PFSK-1 (cell line): Measurements from ENCODE around the gene THSD7B.

Experiments
- FOXP2 ChIP-seq: optimal IDR thresholded peaks from 2 replicates; pipeline ENCODE3; 2011; ENCODE audit warnings: borderline replicate concordance, control low read depth, inconsistent platforms; ENCODE audit not compliant: insufficient read depth; ENCODE audit errors: extremely low read length, extremely low read depth
- POLR2AphosphoS5 ChIP-seq: IDR thresholded peaks from 2 replicates; pipeline ENCODE4 v1.6.1; 2012; ENCODE audit warnings: low read depth, mild to moderate bottlenecking, control low read depth, low read length, moderate library complexity
- SIN3A ChIP-seq: IDR thresholded peaks from 2 replicates; pipeline ENCODE4 v1.6.1; 2012; ENCODE audit warnings: mild to moderate bottlenecking, low read length, moderate library complexity, borderline replicate concordance; ENCODE audit not compliant: insufficient read depth
- TAF1 ChIP-seq: IDR thresholded peaks from 2 replicates; pipeline ENCODE4 v1.6.1; 2012; ENCODE audit warnings: low read length, control low read depth, borderline replicate concordance; ENCODE audit not compliant: insufficient read depth
- TF ChIP-seq, protein P1 (sequence below), 2 experiments: IDR thresholded peaks; 2 replicates each; pipeline versions ENCODE4 v1.6.1 to v1.8.0; 2011 to 2012; ENCODE audit warnings: low read depth in 2 of 2, low read length in 2 of 2, control low read depth in 1 of 2, inconsistent platforms in 1 of 2, mild to moderate bottlenecking in 1 of 2, moderate library complexity in 1 of 2; ENCODE audit not compliant: insufficient read depth in 1 of 2

Gene THSD7B

DNA sequence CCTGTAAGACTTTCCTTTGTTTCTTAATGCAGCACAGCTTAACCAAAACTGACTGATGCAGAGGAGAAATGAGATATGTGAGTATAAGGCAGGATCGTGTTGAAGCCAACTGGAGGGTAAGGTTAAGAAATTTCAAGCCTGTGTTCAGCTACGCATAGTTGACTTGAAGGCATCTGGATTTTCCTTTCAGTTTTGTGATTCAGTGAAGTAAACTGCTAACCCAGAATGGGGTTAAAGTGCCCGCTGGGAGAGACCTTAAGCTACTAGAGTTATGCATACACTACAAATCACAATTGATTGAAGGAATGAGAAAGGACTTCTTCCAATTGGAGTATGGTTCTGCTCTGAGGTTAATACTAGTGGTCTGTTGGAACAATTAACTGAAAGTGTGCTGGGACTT, 22.6 kb downstream of the THSD7B start:
- TF ChIP-seq TAF1: no peak
- TF ChIP-seq SIN3A: no peak
- TF ChIP-seq POLR2AphosphoS5: no peak
- no peak for TF ChIP-seq FOXP2
- TF ChIP-seq, protein P1, sequence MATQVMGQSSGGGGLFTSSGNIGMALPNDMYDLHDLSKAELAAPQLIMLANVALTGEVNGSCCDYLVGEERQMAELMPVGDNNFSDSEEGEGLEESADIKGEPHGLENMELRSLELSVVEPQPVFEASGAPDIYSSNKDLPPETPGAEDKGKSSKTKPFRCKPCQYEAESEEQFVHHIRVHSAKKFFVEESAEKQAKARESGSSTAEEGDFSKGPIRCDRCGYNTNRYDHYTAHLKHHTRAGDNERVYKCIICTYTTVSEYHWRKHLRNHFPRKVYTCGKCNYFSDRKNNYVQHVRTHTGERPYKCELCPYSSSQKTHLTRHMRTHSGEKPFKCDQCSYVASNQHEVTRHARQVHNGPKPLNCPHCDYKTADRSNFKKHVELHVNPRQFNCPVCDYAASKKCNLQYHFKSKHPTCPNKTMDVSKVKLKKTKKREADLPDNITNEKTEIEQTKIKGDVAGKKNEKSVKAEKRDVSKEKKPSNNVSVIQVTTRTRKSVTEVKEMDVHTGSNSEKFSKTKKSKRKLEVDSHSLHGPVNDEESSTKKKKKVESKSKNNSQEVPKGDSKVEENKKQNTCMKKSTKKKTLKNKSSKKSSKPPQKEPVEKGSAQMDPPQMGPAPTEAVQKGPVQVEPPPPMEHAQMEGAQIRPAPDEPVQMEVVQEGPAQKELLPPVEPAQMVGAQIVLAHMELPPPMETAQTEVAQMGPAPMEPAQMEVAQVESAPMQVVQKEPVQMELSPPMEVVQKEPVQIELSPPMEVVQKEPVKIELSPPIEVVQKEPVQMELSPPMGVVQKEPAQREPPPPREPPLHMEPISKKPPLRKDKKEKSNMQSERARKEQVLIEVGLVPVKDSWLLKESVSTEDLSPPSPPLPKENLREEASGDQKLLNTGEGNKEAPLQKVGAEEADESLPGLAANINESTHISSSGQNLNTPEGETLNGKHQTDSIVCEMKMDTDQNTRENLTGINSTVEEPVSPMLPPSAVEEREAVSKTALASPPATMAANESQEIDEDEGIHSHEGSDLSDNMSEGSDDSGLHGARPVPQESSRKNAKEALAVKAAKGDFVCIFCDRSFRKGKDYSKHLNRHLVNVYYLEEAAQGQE (IDR thresholded peaks at IDR 0.05; ENCODE audit: insufficient read depth in 1 of 2, low read depth in 2 of 2, low read length in 2 of 2): no peak

DNA sequence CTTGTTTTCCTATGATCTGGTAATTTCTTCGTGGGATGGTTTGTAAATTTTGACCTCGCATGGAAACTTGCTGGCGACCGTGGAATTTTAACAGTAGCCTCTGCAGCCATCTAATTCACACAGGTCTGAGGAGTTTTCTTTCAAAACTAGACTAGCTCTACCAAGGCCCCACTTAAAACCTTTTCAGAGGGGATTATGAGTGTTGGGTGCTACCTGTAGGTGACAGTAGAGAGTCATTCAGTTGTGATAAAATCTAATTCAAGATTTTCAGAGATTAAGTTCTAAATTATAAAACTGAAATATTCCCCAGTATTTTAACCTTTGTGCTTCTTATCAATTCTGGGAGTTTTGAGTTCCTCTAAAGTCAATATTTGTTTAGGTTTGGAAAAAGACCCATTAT, 31.0 kb downstream of the THSD7B start:
- TF ChIP-seq TAF1: no peak
- no peak for TF ChIP-seq POLR2AphosphoS5
- TF ChIP-seq, protein P1 (IDR thresholded peaks at IDR 0.05; ENCODE audit: insufficient read depth in 1 of 2, low read depth in 2 of 2, low read length in 2 of 2): no peak
- no peak for TF ChIP-seq SIN3A
- TF ChIP-seq FOXP2: no peak

DNA sequence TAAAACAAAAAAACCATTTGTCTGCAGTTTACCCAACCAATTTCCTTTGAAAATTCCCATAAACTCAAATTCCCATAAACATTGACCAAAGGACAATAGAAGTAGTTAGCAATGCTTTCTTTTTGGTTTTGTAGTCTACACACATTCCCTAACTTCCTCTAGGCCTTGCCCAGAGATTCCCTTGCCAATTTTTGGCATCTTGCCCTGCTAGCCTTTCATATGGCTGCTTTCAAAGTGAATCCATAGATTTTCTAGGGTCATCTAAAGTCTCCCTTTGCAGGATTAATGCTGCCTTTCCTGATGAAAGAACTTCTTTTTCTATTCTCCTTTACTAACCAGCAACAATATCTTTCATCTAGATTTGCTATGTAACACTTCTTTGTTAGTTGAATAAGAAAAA, 33.4 kb downstream of the THSD7B start:
- TF ChIP-seq FOXP2 (no peak), TAF1 (no peak), SIN3A (no peak), POLR2AphosphoS5 (no peak)
- TF ChIP-seq, protein P1 (IDR thresholded peaks at IDR 0.05; ENCODE audit: insufficient read depth in 1 of 2, low read depth in 2 of 2, low read length in 2 of 2): no peak

DNA sequence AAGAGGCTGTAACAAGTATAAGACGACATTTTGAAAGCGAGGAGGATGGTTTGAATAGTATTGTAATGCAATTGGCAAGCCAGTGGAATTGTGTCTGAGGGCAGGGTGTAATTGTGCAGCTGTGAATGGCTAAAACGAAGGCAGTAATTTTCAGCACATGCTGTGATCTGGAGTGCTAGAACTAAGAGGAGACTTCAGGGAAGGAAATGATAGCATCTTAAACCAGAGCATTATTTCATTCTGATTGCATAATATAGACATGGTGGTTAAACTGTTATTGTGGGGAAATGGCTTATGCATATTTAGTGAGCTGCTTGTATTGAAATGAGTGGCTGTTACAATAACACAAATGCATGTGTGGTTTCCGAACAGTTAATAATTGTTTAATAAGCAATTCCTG, 36.3 kb downstream of the THSD7B start:
- TF ChIP-seq, protein P1 (IDR thresholded peaks at IDR 0.05; ENCODE audit: insufficient read depth in 1 of 2, low read depth in 2 of 2, low read length in 2 of 2): no peak
- TF ChIP-seq POLR2AphosphoS5: no peak
- TF ChIP-seq TAF1: no peak
- TF ChIP-seq FOXP2: no peak
- no peak for TF ChIP-seq SIN3A

DNA sequence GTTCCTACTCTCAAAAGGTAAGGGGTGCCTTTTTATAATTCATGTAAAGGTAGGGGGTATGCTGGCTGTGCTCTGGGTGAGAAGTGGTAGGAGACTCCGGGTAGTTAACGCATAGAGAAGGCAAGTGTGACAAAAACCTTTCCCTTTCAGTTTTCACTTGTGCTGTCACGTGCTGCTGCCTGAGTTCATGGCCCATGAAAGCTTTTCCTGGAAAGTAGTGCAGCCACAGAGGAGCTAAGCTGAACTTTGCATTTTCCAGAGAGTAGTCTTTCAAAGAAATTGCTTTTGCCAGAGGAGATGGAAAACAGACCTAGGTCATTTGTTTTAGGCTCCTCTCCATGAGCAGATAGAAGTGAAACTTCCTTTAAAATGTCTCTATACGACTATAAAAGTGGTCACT, 44.7 kb downstream of the THSD7B start:
- no peak for TF ChIP-seq POLR2AphosphoS5
- TF ChIP-seq TAF1: no peak
- TF ChIP-seq SIN3A: no peak
- TF ChIP-seq, protein P1 (IDR thresholded peaks at IDR 0.05; ENCODE audit: insufficient read depth in 1 of 2, low read depth in 2 of 2, low read length in 2 of 2): no peak
- no peak for TF ChIP-seq FOXP2
